HG02870 (cell line): Measurements from ENCODE around the gene FLOT2.
"Not testable (repeated sequence)": the region's sequence is repeated elsewhere in the genome, so short reads cannot be mapped to it uniquely, and the experiment has no call there.

Experiments used
- ATAC-seq: cut with Tn5 transposase; IDR thresholded peaks from one replicate; pipeline ENCODE4 v1.9.1; 2021; ENCODE audit warnings: mild to moderate bottlenecking, moderate library complexity; ENCODE audit not compliant: unreplicated experiment

FLOT2 gene

DNA sequence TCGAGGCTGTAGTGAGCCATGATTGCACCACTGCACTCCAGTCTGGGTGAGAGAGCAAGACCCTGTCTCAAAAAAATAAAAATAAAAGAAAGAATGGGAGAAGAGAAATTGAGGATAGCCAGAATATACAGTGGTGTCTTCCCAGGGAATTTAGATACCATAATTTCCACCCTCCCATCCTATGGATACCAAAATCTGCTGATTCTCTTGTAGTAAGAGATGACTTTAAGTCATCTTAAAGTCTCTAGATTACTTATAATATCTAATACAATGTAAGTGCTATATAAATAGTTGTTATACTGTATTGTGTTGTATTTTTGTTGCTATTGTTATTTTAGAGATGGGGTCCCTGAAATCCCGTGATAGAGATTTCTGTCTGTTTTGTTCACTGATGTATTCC lies 44.2 kb downstream of the FLOT2 start:
- ATAC-seq = no peak

DNA sequence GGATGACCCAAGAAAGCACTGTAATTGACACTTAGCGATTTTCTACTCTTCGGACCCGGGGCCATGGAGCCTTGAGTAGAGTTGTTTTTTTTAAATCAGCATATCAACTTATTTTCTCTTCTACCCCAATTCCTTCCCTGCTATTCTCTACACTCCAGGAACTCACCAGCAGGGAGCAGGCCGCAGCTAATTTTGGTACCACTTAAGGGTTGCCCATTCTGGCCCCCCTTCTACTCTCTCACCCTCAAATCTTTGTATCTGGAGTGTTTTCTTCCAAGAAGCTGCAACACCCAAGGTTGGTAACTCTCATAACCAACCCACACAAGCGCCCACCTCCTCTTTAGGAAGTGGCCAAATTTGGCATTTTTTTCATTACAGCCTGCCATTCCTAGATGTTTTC lies 48.3 kb downstream of the FLOT2 start:
- no peak for ATAC-seq

DNA sequence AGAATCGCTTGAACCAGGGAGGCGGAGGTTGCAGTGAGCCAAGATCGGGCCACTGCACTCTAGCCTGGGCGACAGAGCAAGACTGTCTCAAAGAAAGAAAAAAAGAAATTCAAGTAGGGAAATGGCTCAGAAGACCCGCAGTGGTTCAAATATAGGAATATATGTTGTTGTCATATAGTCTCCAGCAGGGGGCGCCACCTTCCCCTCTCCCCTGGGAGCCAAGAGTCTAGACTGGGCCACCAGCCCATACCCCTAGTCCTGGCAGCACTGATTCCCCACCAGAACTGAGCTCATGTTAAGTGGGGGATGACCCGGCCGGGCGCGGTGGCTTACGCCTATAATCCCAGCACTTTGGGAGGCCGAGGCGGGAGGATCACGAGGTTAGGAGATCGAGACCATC lies 48.9 kb downstream of the FLOT2 start:
- not testable (repeated sequence) for ATAC-seq

DNA sequence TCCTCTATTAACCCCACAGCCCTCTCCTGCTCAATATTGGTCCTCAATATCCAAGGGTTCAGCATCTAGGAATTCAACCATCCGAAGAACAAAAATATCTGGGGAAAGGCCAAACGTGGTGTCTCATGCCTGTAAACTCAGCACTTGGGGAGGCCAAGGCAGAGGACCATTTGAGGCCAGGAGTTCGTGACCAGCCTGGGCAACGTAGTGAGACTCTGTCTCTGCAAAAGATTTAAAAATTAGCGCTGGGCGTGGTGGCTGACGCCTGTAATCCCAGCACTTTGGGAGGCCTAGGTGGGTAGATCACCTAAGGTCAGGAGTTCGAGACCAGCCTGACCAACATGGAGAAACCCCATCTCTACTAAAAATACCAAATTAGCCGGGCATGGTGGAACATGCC lies 50.8 kb downstream of the FLOT2 start:
- not testable (repeated sequence) for ATAC-seq

DNA sequence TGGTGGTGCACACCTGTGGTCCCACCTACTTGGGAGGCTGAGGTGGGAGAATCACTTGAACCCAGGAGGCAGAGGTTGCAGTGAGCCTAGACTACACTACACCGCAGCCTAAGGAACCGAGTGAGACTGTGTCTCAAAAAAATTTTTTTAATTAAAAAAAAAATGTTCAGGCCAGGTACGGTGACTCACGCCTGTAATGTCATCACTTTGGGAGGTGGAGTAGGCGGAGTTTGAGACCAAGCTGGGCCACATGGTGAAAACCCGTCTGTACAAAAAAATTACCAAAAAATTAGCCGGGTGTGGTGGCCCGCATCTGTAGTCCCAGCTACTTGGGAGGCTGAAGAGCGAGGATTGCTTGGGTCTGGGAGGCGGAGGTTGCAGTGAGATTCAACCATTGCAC lies 51.3 kb downstream of the FLOT2 start:
- ATAC-seq = no peak

DNA sequence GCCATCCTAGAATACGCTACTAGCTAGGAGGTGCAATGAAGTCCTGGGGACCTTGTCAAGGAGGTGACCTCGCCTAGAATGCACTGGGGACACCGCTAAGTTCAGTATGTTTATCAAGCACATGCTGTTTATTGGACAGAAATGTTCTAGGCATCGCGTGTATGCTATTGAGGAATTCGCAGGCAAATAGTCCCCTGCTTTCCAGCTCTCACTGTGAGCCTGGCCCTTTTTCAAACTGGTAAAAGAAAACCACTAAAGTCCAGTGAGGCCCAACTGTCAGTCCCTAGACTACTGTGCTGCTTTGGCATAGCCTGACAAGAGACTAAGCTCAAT lies 53.8 kb downstream of the FLOT2 start:
- no peak for ATAC-seq

DNA sequence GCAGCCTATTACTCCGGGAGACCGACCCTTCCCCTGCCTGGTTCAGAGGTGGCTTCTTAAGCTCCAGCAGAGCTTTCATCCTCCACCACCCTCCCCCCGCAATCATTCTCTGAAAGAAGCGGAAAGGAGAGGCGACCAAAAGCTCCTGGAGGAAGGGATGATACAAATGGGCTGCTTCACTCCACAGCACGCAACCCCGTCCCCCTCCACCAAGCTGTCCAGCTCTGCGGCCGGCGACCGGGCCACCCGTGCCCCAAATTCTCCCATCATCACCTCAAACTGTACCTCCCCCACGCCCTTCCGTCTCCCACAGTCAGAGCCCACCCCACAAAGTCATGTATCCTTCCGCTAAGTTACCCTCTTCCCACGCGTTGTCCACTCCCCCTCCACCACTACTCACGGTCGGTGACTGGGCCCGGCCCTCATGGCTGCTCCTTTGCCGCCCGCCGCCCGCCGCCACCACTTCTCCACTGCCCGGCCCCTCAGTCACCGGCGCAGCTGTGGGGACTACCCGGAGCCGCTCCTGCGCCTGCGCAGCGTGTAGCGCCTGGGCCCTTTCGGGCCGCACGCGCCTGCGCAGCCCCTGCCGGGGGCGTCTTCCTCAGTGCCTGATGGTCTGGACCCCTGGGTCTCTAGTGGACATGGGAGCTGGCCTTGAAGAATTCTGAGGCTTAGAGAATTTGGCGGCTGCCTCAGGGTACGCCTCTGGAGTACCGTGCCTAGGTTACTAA lies 55.1 kb downstream of the FLOT2 start, which contains the start of gene FAM222B:
Gene FAM222B, minus strand, starts transcription at position 509 of the 731 bp plus-strand sequence. CDS start 76,123 bp downstream, outside the sequence.
- peak; percentile 61 for ATAC-seq

DNA sequence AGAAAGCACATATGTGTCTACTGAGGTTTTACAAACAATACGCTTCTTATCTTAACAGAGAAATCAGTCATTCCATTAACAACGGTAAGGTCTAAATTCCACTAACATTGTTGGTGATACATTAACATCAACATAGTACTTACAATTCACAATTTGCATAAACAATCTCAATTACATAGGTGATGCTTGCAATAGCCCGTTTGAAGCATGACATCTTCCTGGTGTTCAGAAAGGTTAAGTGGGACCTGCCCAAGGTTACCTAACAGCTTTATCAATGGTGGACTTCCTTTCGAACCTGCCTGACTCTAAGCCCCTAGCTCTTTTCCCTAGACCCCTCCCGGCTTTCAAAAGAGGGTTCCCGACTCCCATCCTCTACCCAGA lies 55.6 kb downstream of the FLOT2 start:
- no peak for ATAC-seq

DNA sequence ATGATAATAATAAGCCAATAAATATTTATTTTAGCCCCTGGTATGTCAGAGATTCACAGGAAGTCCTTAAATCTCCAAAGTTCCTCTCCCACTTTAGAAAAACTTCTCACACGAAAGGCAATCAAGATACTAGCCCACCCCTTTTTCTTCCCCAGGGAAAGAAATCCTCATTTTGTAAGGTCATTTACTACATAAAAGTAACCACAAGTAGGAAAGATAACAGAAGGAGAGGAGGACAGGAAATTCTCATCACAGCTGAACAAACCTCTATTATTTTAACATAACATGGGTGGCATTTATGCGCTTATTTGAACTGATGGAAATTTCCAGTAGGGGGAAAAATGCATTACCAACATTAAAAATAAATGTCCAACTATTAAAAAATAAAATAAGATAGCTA lies 58.3 kb downstream of the FLOT2 start:
- no peak for ATAC-seq

DNA sequence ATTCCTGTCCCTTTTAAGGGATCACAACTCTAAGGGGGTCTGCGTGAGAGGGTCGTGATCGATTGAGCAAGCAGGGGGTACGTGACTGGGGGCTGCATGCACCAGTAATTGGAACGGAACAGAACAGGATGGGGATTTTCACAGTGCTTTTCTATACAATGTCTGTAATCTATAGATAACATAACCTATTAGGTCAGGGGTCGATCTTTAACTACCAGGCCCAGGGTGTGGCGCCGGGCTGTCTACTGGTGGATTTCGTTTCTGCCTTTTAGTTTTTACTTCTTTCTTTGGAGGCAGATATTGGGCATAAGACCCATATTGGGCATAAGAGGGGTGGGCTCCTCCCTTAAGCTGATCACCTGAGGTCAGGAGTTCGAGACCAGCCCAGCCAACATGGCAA lies 61.0 kb downstream of the FLOT2 start:
- not testable (repeated sequence) for ATAC-seq

DNA sequence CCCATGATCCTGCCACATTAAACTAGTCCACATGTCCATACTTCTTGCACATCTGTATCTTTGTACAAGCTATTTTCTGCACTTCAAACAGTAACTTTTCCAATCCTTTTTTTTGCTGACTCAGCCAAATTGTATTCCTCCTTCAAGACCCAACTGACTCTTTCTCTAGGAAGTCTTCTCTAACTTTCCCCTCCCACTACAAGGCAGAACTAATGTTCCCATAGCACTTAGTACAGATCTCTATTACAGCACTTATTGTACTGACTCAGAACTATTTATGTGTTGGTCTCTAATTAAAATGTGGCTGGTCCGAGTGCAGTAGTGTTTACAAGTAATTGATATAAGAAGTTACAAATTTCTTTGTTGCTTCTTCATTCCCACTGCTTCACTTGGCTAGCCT lies 63.1 kb downstream of the FLOT2 start:
- no peak for ATAC-seq
